Peyer's patch (tissue), 4 donors: Measurements from ENCODE around the gene FAM117A. TPM values are rescaled to one million over a fixed set of nuclear protein-coding genes. Genes with fewer than 3 reads are reported as not detected.

ENCODE experiments used
- DNase-seq, 3 donors: peaks; one replicate each; pipeline ENCODE4 v3.0.0-alpha.2; 2017 to 2019
- H3K27ac ChIP-seq, 4 donors: fragments of 200-600 bp; sonication (generic); one replicate each; pipeline ENCODE4 v1.5.1; 2016 to 2019
- H3K27me3 ChIP-seq, 2 donors: fragments of 200-600 bp; sonication (generic); one replicate each; pipeline ENCODE4 v1.5.1; 2019
- H3K36me3 ChIP-seq, 3 donors: fragments of 200-600 bp; sonication (generic); one replicate each; pipeline ENCODE4 v1.5.1; 2016 to 2019
- H3K4me1 ChIP-seq, 4 donors: fragments of 200-600 bp; sonication (generic); one replicate each; pipeline ENCODE4 v1.5.1; 2016 to 2019
- H3K4me3 ChIP-seq, 4 donors: fragments of 200-600 bp; sonication (generic); 1 replicate in 3 of 4; 2 replicates in 1 of 4; pipeline ENCODE4 v1.5.1; 2016 to 2019; ENCODE audit warnings: mild to moderate bottlenecking in 1 of 4
- H3K9me3 ChIP-seq, 4 donors: fragments of 200-600 bp; sonication (generic); one replicate each; pipeline ENCODE4 v1.5.1; 2016 to 2019; ENCODE audit warnings: mild to moderate bottlenecking in 1 of 4
- CTCF ChIP-seq, 6 experiments: fragments of 450-650 bp in 4 of 6; fragments of 200-600 bp in 2 of 6; sonication (generic) in 1 of 6; IDR thresholded peaks; one replicate each; pipeline ENCODE4 v1.5.1; 2017 to 2019; ENCODE audit warnings: antibody characterized with exemption in 6 of 6, mild to moderate bottlenecking in 3 of 6, moderate library complexity in 1 of 6
- POLR2A ChIP-seq, 2 donors: fragments of 450-650 bp; IDR thresholded peaks; one replicate each; pipeline ENCODE4 v1.5.1; 2017; ENCODE audit warnings: antibody characterized with exemption in 2 of 2, mild to moderate bottlenecking in 2 of 2, moderate library complexity in 2 of 2
- total RNA-seq, 4 donors: library from RNA; depleted of rRNA; stranded (reverse); fragments of >200 nt; gene quantifications; one replicate each; pipeline ENCODE4 v1.1.0, GENCODE V29; 2016

Gene FAM117A
- total RNA-seq, 4 donors from 2014 or later = 6.5 to 16.5 (median 9.4) TPM

GRCh38 chr17:49692751-49693150, 71.2 kb downstream of the FAM117A start:
- peak in 1 of 3 donors; percentile 25 for DNase-seq
- H3K27ac ChIP-seq = peak overlapping the region in 1 of 4 donors; percentile 76
- TF ChIP-seq CTCF (IDR thresholded peaks at IDR 0.05) (no peak), POLR2A (IDR thresholded peaks at IDR 0.05) (no peak)

GRCh38 chr17:49691677-49692191, 72.2 kb downstream of the FAM117A start:
- H3K27me3 ChIP-seq = no peaks in the 10 kb centered on the region
- H3K4me3 ChIP-seq = no peak overlapping the region
- TF ChIP-seq CTCF (IDR thresholded peaks at IDR 0.05) (no peak), POLR2A (IDR thresholded peaks at IDR 0.05) (no peak)
- H3K4me1 ChIP-seq = peaks cover 0 to 11% (median 6%) of the 10 kb centered on the region in 4 donors
- no peaks in the 10 kb centered on the region for H3K36me3 ChIP-seq
- H3K9me3 ChIP-seq = no peaks in the 10 kb centered on the region
- H3K27ac ChIP-seq = peak overlapping the region in 2 of 4 donors; percentile 26 to 76
- peak in 1 of 3 donors; percentile 13 for DNase-seq

More at GRCh38 chr17:49692751-49693150, 71.2 kb downstream of the FAM117A start:
- H3K9me3 ChIP-seq = no peaks in the 10 kb centered on the region
- H3K36me3 ChIP-seq = no peaks in the 10 kb centered on the region
- H3K4me1 ChIP-seq = peaks cover 0 to 11% (median 4%) of the 10 kb centered on the region in 4 donors
- no peak overlapping the region for H3K4me3 ChIP-seq
- no peaks in the 10 kb centered on the region for H3K27me3 ChIP-seq

GRCh38 chr17:49691086-49691676, 72.8 kb downstream of the FAM117A start:
- Histone ChIP-seq H3K4me1 (peaks cover 0 to 11% (median 6%) of the 10 kb centered on the region in 4 donors), H3K27ac (peak overlapping the region in 2 of 4 donors; percentile 26 to 76), H3K36me3 (no peaks in the 10 kb centered on the region), H3K9me3 (no peaks in the 10 kb centered on the region), H3K27me3 (no peaks in the 10 kb centered on the region), H3K4me3 (no peak overlapping the region)
- DNase-seq = peak in 1 of 3 donors; percentile 39
- TF ChIP-seq POLR2A (IDR thresholded peaks at IDR 0.05) = no peak
- TF ChIP-seq CTCF (IDR thresholded peaks at IDR 0.05) = no peak

GRCh38 chr17:49690256-49690655, 73.7 kb downstream of the FAM117A start:
- H3K4me3 ChIP-seq = no peak overlapping the region
- no peak for TF ChIP-seq POLR2A (IDR thresholded peaks at IDR 0.05)
- no peak for TF ChIP-seq CTCF (IDR thresholded peaks at IDR 0.05)
- no peaks in the 10 kb centered on the region for H3K9me3 ChIP-seq
- H3K27ac ChIP-seq = peak overlapping the region in 2 of 4 donors; percentile 25 to 76
- H3K27me3 ChIP-seq = no peaks in the 10 kb centered on the region
- H3K4me1 ChIP-seq = peaks cover 0 to 10% (median 6%) of the 10 kb centered on the region in 4 donors
- DNase-seq = peak in 1 of 3 donors; percentile 27
- no peaks in the 10 kb centered on the region for H3K36me3 ChIP-seq

- Histone ChIP-seq H3K27ac (peak overlapping the region in 2 of 4 donors; percentile 61 to 70), H3K4me1 (peaks cover 0 to 7% (median 6%) of the 10 kb centered on the region in 4 donors), H3K4me3 (peak overlapping the region in 1 of 4 donors; percentile 29), H3K36me3 (no peaks in the 10 kb centered on the region), H3K9me3 (no peaks in the 10 kb centered on the region), H3K27me3 (no peaks in the 10 kb centered on the region)
- TF ChIP-seq CTCF (IDR thresholded peaks at IDR 0.05) (no peak), POLR2A (IDR thresholded peaks at IDR 0.05) (no peak)
- peak in 1 of 3 donors; percentile 10 for DNase-seq
Measured at GRCh38 chr17:49688848-49689247, 75.1 kb downstream of the FAM117A start.
